ENCODE results near the gene HOOK2.
A peak's percentile ranks its signal among the peaks of the same experiment; 100 is the strongest.
"Not testable (repeated sequence)": the region's sequence is repeated elsewhere in the genome, so short reads cannot be mapped to it uniquely, and the experiment has no call there.

HOOK2 gene

GRCh38 chr19:12800466-12800770 is 25.1 kb upstream of the HOOK2 start:
- no peak overlapping the region for H3K23ac ChIP-seq (ENCODE audit: low read length)
- H2BK15ac ChIP-seq (replicated peaks; ENCODE audit: low read depth) = no peak overlapping the region
- DNase-seq = no peak
- H3K18ac ChIP-seq (ENCODE audit: low read length) = no peak overlapping the region
- no peak overlapping the region for H4K8ac ChIP-seq (ENCODE audit: low read depth, low read length)
- H3K9ac ChIP-seq (ENCODE audit: low read length) = peak overlapping the region; percentile 99
- H3K36me3 ChIP-seq (ENCODE audit: control insufficient read depth, insufficient read depth, low read length) = peaks cover 2% of the 10 kb centered on the region
- H3K79me1 ChIP-seq (ENCODE audit: low read length) = peaks cover 5% of the 10 kb centered on the region
- no peak overlapping the region for H3K4ac ChIP-seq (ENCODE audit: low read depth, low read length)
- H3K27me3 ChIP-seq (ENCODE audit: insufficient read depth, low read length, poor library complexity) = no peaks in the 10 kb centered on the region
- H3K27ac ChIP-seq (ENCODE audit: low read depth, low read length) = no peak overlapping the region
- no peak overlapping the region for H2BK120ac ChIP-seq (ENCODE audit: low read depth, low read length)
- no peak overlapping the region for H2BK5ac ChIP-seq (ENCODE audit: low read length)
- no peak overlapping the region for H3K4me3 ChIP-seq (ENCODE audit: low read length)
- peaks cover 3% of the 10 kb centered on the region for H3K79me2 ChIP-seq (ENCODE audit: control insufficient read depth, insufficient read depth, low read length)
- H3K4me2 ChIP-seq (ENCODE audit: low read length) = peak overlapping the region; percentile 91
- no CpG with 5 or more reads among the region's 1 CpG for WGBS (ENCODE audit: extremely low coverage, insufficient coverage, low lambda C conversion rate)
- no peak overlapping the region for H4K5ac ChIP-seq (ENCODE audit: low read length)
- peak overlapping the region; percentile 99 for H3K56ac ChIP-seq (ENCODE audit: low read length)
- H2AK5ac ChIP-seq (ENCODE audit: low read length) = no peak overlapping the region
- H3K4me1 ChIP-seq (ENCODE audit: control insufficient read depth, low read depth, low read length) = peaks cover 6% of the 10 kb centered on the region

- no peak overlapping the region for H3K23ac ChIP-seq (ENCODE audit: low read length)
- no peak overlapping the region for H3K27ac ChIP-seq (ENCODE audit: low read depth, low read length)
- no peak overlapping the region for H3K4me2 ChIP-seq (ENCODE audit: low read length)
- H2AK5ac ChIP-seq (ENCODE audit: low read length) = no peak overlapping the region
- peaks cover 5% of the 10 kb centered on the region for H3K79me1 ChIP-seq (ENCODE audit: low read length)
- no CpG with 5 or more reads among the region's 18 CpGs for WGBS (ENCODE audit: extremely low coverage, insufficient coverage, low lambda C conversion rate)
- no peak overlapping the region for H3K4me3 ChIP-seq (ENCODE audit: low read length)
- no peak overlapping the region for H4K5ac ChIP-seq (ENCODE audit: low read length)
- no peak overlapping the region for H3K9ac ChIP-seq (ENCODE audit: low read length)
- DNase-seq = no peak
- H3K36me3 ChIP-seq (ENCODE audit: control insufficient read depth, insufficient read depth, low read length) = peaks cover 2% of the 10 kb centered on the region
- H2BK120ac ChIP-seq (ENCODE audit: low read depth, low read length) = no peak overlapping the region
- no peak overlapping the region for H4K8ac ChIP-seq (ENCODE audit: low read depth, low read length)
- H3K18ac ChIP-seq (ENCODE audit: low read length) = no peak overlapping the region
- H3K79me2 ChIP-seq (ENCODE audit: control insufficient read depth, insufficient read depth, low read length) = peaks cover 3% of the 10 kb centered on the region
- H2BK5ac ChIP-seq (ENCODE audit: low read length) = no peak overlapping the region
- no peaks in the 10 kb centered on the region for H3K27me3 ChIP-seq (ENCODE audit: insufficient read depth, low read length, poor library complexity)
- H3K56ac ChIP-seq (ENCODE audit: low read length) = no peak overlapping the region
- H3K4me1 ChIP-seq (ENCODE audit: control insufficient read depth, low read depth, low read length) = peaks cover 6% of the 10 kb centered on the region
- H3K4ac ChIP-seq (ENCODE audit: low read depth, low read length) = no peak overlapping the region
- H2BK15ac ChIP-seq (replicated peaks; ENCODE audit: low read depth) = no peak overlapping the region
Measured at GRCh38 chr19:12799742-12800465, 24.6 kb upstream of the HOOK2 start.

- not testable (repeated sequence) for H2BK15ac ChIP-seq (replicated peaks; ENCODE audit: low read depth); H2BK120ac ChIP-seq (ENCODE audit: low read depth, low read length); H3K4me2 ChIP-seq (ENCODE audit: low read length); H3K4me3 ChIP-seq (ENCODE audit: low read length); H3K79me2 ChIP-seq (ENCODE audit: control insufficient read depth, insufficient read depth, low read length); H3K4ac ChIP-seq (ENCODE audit: low read depth, low read length); H4K5ac ChIP-seq (ENCODE audit: low read length); H3K36me3 ChIP-seq (ENCODE audit: control insufficient read depth, insufficient read depth, low read length); H4K8ac ChIP-seq (ENCODE audit: low read depth, low read length); H2BK5ac ChIP-seq (ENCODE audit: low read length); H3K56ac ChIP-seq (ENCODE audit: low read length); H3K23ac ChIP-seq (ENCODE audit: low read length); H3K79me1 ChIP-seq (ENCODE audit: low read length); H3K4me1 ChIP-seq (ENCODE audit: control insufficient read depth, low read depth, low read length); H3K27ac ChIP-seq (ENCODE audit: low read depth, low read length); H3K27me3 ChIP-seq (ENCODE audit: insufficient read depth, low read length, poor library complexity); H3K18ac ChIP-seq (ENCODE audit: low read length); DNase-seq; H3K9ac ChIP-seq (ENCODE audit: low read length); H2AK5ac ChIP-seq (ENCODE audit: low read length)
- no CpG with 5 or more reads among the region's 7 CpGs for WGBS (ENCODE audit: extremely low coverage, insufficient coverage, low lambda C conversion rate)
Measured at GRCh38 chr19:12797607-12798006, 22.3 kb upstream of the HOOK2 start.

- no peak overlapping the region for H3K23ac ChIP-seq (ENCODE audit: low read length)
- no peak for DNase-seq
- WGBS (ENCODE audit: extremely low coverage, insufficient coverage, low lambda C conversion rate) = no CpG with 5 or more reads among the region's 6 CpGs
Measured at GRCh38 chr19:12797141-12797587, 21.8 kb upstream of the HOOK2 start.

GRCh38 chr19:12796146-12797071 is 21.1 kb upstream of the HOOK2 start:
- Histone ChIP-seq H3K27me3 (ENCODE audit: insufficient read depth, low read length, poor library complexity) (no peaks in the 10 kb centered on the region), H4K5ac (ENCODE audit: low read length) (no peak overlapping the region), H3K4me1 (ENCODE audit: control insufficient read depth, low read depth, low read length) (peaks cover 6% of the 10 kb centered on the region), H2BK120ac (ENCODE audit: low read depth, low read length) (no peak overlapping the region), H3K4ac (ENCODE audit: low read depth, low read length) (no peak overlapping the region), H3K56ac (ENCODE audit: low read length) (peak overlapping the region; percentile 6), H3K4me2 (ENCODE audit: low read length) (no peak overlapping the region), H3K79me1 (ENCODE audit: low read length) (peaks cover 7% of the 10 kb centered on the region), H4K8ac (ENCODE audit: low read depth, low read length) (no peak overlapping the region), H3K23ac (ENCODE audit: low read length) (no peak overlapping the region), H3K9ac (ENCODE audit: low read length) (peak overlapping the region; percentile 35), H3K4me3 (ENCODE audit: low read length) (no peak overlapping the region), H3K18ac (ENCODE audit: low read length) (no peak overlapping the region), H3K36me3 (ENCODE audit: control insufficient read depth, insufficient read depth, low read length) (peaks cover 2% of the 10 kb centered on the region), H3K27ac (ENCODE audit: low read depth, low read length) (no peak overlapping the region), H3K79me2 (ENCODE audit: control insufficient read depth, insufficient read depth, low read length) (peaks cover 4% of the 10 kb centered on the region), H2BK15ac (replicated peaks; ENCODE audit: low read depth) (no peak overlapping the region), H2AK5ac (ENCODE audit: low read length) (no peak overlapping the region), H2BK5ac (ENCODE audit: low read length) (no peak overlapping the region)
- peak; percentile 94 for DNase-seq
- WGBS (ENCODE audit: extremely low coverage, insufficient coverage, low lambda C conversion rate) = no CpG with 5 or more reads among the region's 18 CpGs

More at GRCh38 chr19:12797141-12797587, 21.8 kb upstream of the HOOK2 start:
- Histone ChIP-seq H2BK15ac (replicated peaks; ENCODE audit: low read depth) (no peak overlapping the region), H2BK120ac (ENCODE audit: low read depth, low read length) (no peak overlapping the region), H2BK5ac (ENCODE audit: low read length) (no peak overlapping the region), H4K5ac (ENCODE audit: low read length) (no peak overlapping the region), H3K4me1 (ENCODE audit: control insufficient read depth, low read depth, low read length) (peaks cover 6% of the 10 kb centered on the region), H3K27me3 (ENCODE audit: insufficient read depth, low read length, poor library complexity) (no peaks in the 10 kb centered on the region), H3K4ac (ENCODE audit: low read depth, low read length) (no peak overlapping the region), H2AK5ac (ENCODE audit: low read length) (no peak overlapping the region), H3K27ac (ENCODE audit: low read depth, low read length) (no peak overlapping the region), H3K4me3 (ENCODE audit: low read length) (no peak overlapping the region), H3K56ac (ENCODE audit: low read length) (no peak overlapping the region), H3K9ac (ENCODE audit: low read length) (no peak overlapping the region), H3K4me2 (ENCODE audit: low read length) (no peak overlapping the region), H3K79me2 (ENCODE audit: control insufficient read depth, insufficient read depth, low read length) (peaks cover 4% of the 10 kb centered on the region), H3K36me3 (ENCODE audit: control insufficient read depth, insufficient read depth, low read length) (peaks cover 2% of the 10 kb centered on the region), H4K8ac (ENCODE audit: low read depth, low read length) (no peak overlapping the region), H3K18ac (ENCODE audit: low read length) (no peak overlapping the region), H3K79me1 (ENCODE audit: low read length) (peaks cover 7% of the 10 kb centered on the region)
